Measurements from ENCODE around the gene TAMALIN.

TAMALIN gene

GRCh38 chr12:52003016-52003550 lies 3.7 kb upstream of the TAMALIN start:
- H3K27me3 ChIP-seq (ENCODE audit: low read length): no peaks in the 10 kb centered on the region
- H3K9me2 ChIP-seq (replicated peaks; ENCODE audit: insufficient read depth, low read length): no peaks in the 10 kb centered on the region
- H3K36me3 ChIP-seq (ENCODE audit: low read length): no peaks in the 10 kb centered on the region
- no peaks in the 10 kb centered on the region for H3K9me3 ChIP-seq (ENCODE audit: insufficient read depth, low read length)
- H3K4me3 ChIP-seq (ENCODE audit: insufficient read depth, low read length, poor library complexity, severe bottlenecking): no peak overlapping the region
- no peak overlapping the region for H3K27ac ChIP-seq (ENCODE audit: low read depth, low read length)
- H3K4me2 ChIP-seq (ENCODE audit: low read depth, low read length, poor library complexity, severe bottlenecking): no peak overlapping the region
- no peaks in the 10 kb centered on the region for H3K79me2 ChIP-seq (ENCODE audit: insufficient read depth, low read length)
- TF ChIP-seq CTCF (IDR thresholded peaks at IDR 0.05; ENCODE audit: insufficient read depth, low read length, poor library complexity, severe bottlenecking): no peak
- no peak for TF ChIP-seq EZH2phosphoT487 (conservative IDR thresholded peaks at IDR 0.05; ENCODE audit: low read length)
- no peak overlapping the region for H2AFZ ChIP-seq (ENCODE audit: low read depth, low read length, severe bottlenecking)
- H4K20me1 ChIP-seq (ENCODE audit: low read depth, low read length): no peaks in the 10 kb centered on the region
- no peaks in the 10 kb centered on the region for H3F3A ChIP-seq (ENCODE audit: insufficient read depth)
- H3K9ac ChIP-seq (ENCODE audit: low read length): no peak overlapping the region

GRCh38 chr12:52003591-52003990 lies 3.2 kb upstream of the TAMALIN start:
- TF ChIP-seq EZH2phosphoT487 (conservative IDR thresholded peaks at IDR 0.05; ENCODE audit: low read length) (no peak), CTCF (IDR thresholded peaks at IDR 0.05; ENCODE audit: insufficient read depth, low read length, poor library complexity, severe bottlenecking) (no peak)
- Histone ChIP-seq H3K9ac (ENCODE audit: low read length) (no peak overlapping the region), H2AFZ (ENCODE audit: low read depth, low read length, severe bottlenecking) (no peak overlapping the region), H3K36me3 (ENCODE audit: low read length) (no peaks in the 10 kb centered on the region), H3K4me2 (ENCODE audit: low read depth, low read length, poor library complexity, severe bottlenecking) (no peak overlapping the region), H3K9me2 (replicated peaks; ENCODE audit: insufficient read depth, low read length) (no peaks in the 10 kb centered on the region), H3K79me2 (ENCODE audit: insufficient read depth, low read length) (no peaks in the 10 kb centered on the region), H3K27ac (ENCODE audit: low read depth, low read length) (no peak overlapping the region), H3F3A (ENCODE audit: insufficient read depth) (no peaks in the 10 kb centered on the region), H3K4me3 (ENCODE audit: insufficient read depth, low read length, poor library complexity, severe bottlenecking) (no peak overlapping the region), H4K20me1 (ENCODE audit: low read depth, low read length) (no peaks in the 10 kb centered on the region), H3K27me3 (ENCODE audit: low read length) (no peaks in the 10 kb centered on the region), H3K9me3 (ENCODE audit: insufficient read depth, low read length) (no peaks in the 10 kb centered on the region)

- H3K9me3 ChIP-seq (ENCODE audit: insufficient read depth, low read length): no peaks in the 10 kb centered on the region
- H2AFZ ChIP-seq (ENCODE audit: low read depth, low read length, severe bottlenecking): no peak overlapping the region
- H3K9ac ChIP-seq (ENCODE audit: low read length): no peak overlapping the region
- no peaks in the 10 kb centered on the region for H3K36me3 ChIP-seq (ENCODE audit: low read length)
- no peaks in the 10 kb centered on the region for H3K27me3 ChIP-seq (ENCODE audit: low read length)
- H3K4me3 ChIP-seq (ENCODE audit: insufficient read depth, low read length, poor library complexity, severe bottlenecking): no peak overlapping the region
- H3K4me2 ChIP-seq (ENCODE audit: low read depth, low read length, poor library complexity, severe bottlenecking): no peak overlapping the region
- H3K9me2 ChIP-seq (replicated peaks; ENCODE audit: insufficient read depth, low read length): no peaks in the 10 kb centered on the region
- H3K79me2 ChIP-seq (ENCODE audit: insufficient read depth, low read length): no peaks in the 10 kb centered on the region
- H3F3A ChIP-seq (ENCODE audit: insufficient read depth): no peaks in the 10 kb centered on the region
- no peak overlapping the region for H3K27ac ChIP-seq (ENCODE audit: low read depth, low read length)
- H4K20me1 ChIP-seq (ENCODE audit: low read depth, low read length): no peaks in the 10 kb centered on the region
- TF ChIP-seq EZH2phosphoT487 (conservative IDR thresholded peaks at IDR 0.05; ENCODE audit: low read length): no peak
- no peak for TF ChIP-seq CTCF (IDR thresholded peaks at IDR 0.05; ENCODE audit: insufficient read depth, low read length, poor library complexity, severe bottlenecking)
Observed at GRCh38 chr12:52004042-52004648, 2.6 kb upstream of the TAMALIN start.
